Mesodermal cell (in vitro differentiated cells): ENCODE measurements around the gene DISC1.

Source experiments
- H3K27ac ChIP-seq: 2 replicates; pipeline ENCODE4 v1.7.0; 2013; ENCODE audit warnings: mild to moderate bottlenecking, low read depth, low read length, moderate library complexity; ENCODE audit not compliant: severe bottlenecking
- H3K36me3 ChIP-seq: 2 replicates; pipeline ENCODE4 v1.7.1; 2013; ENCODE audit warnings: mild to moderate bottlenecking, low read length, moderate library complexity; ENCODE audit not compliant: control insufficient read depth, insufficient read depth
- H3K4me1 ChIP-seq: one replicate; pipeline ENCODE4 v1.7.1; 2013; ENCODE audit warnings: mild to moderate bottlenecking, low read length; ENCODE audit not compliant: insufficient read depth, control insufficient read depth, poor library complexity, severe bottlenecking
- H3K4me3 ChIP-seq: 2 replicates; pipeline ENCODE4 v1.7.0; 2013; ENCODE audit warnings: low read length, control low read depth, mild to moderate bottlenecking; ENCODE audit not compliant: insufficient read depth, poor library complexity, severe bottlenecking; ENCODE audit errors: extremely low read depth
- H3K9me3 ChIP-seq: 2 replicates; pipeline ENCODE4 v1.7.1; 2013; ENCODE audit warnings: mild to moderate bottlenecking, low read length, moderate library complexity; ENCODE audit not compliant: control insufficient read depth
- WGBS, 2 experiments: methylation state at CpG; one replicate each; pipeline ENCODE4 v1.1.5; 2013; ENCODE audit warnings: missing lambda C conversion rate in 2 of 2; ENCODE audit not compliant: insufficient coverage in 2 of 2; 5-methylcytosine and 5-hydroxymethylcytosine counted together

Gene DISC1

DNA sequence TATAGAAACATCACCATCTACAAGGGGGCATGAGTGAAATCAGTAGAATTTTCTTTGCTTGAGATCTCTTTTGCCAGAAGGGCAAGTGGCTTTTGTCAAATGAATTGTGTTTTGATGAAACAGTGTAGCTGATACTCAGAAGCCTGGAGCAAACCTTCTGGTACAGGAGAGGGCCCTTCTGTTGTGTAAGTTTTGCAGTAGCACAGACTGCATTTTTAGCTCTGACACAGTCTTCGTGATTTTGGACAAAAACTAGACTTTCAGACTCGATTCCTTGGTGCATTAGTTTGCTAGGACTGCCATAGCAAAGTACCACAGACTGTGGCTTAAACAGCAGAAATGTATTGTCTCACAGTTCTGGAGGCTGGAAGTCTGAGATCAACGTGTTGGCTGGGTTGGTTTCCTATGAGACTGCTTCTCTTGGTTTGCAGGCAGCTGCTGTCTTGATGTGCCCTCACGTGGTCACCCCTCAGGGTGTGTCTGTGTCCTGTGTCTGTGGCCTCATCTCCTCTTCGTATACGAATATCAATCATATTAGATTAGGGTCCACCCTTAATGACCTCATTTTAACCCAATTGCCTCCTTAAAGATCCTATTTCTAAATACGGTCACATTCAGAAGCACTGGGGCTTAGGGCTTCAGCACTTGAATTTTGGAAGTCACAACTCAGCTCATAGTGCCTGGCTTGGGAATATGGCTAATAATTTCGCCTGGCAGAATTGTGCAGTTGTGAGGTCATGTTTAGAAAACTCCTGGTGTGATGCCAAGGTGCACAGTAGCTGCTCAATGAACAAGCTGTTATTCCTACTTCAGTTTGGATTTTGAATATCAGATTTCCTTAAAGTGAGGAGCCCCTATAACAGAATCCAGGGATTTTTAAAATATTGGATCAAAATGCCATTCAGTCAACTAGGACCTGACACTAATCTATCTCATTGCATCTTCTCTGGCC lies 21.2 kb upstream of the DISC1 start:
- H3K27ac ChIP-seq = no peak overlapping the region

DNA sequence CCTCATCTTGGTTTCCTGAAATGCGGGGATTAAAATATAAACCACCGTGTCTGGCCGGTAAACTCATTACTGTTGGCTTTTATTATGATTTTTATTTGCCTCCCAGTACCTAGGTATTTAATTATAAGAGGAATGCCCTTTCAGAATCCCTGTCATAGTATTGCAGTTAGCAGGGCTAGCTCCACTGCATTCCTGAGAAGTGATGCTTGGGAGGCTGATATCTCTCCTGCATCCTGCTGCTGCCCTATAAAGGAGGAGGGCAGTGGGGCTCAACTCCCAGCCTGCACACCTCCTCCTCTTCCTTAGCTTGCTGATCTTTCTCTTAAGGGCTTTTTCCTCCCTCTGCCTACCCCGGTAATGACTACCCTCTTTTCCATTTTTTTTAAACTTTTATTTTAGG lies 19.9 kb upstream of the DISC1 start:
- Histone ChIP-seq H3K4me3 (no peak overlapping the region), H3K27ac (no peak overlapping the region), H3K9me3 (no peaks in the 10 kb centered on the region), H3K4me1 (no peaks in the 10 kb centered on the region), H3K36me3 (no peaks in the 10 kb centered on the region)
- WGBS, 2 experiments = 75% methylated on average over 4 of the region's 4 CpGs; no CpG with 5 or more reads in 1 of the 2 experiments

More for the DNA sequence above, 21.2 kb upstream of the DISC1 start:
- WGBS, 2 experiments = 73 to 77% methylated on average over 7 to 8 of the region's 8 CpGs
- H3K9me3 ChIP-seq = no peaks in the 10 kb centered on the region
- H3K4me1 ChIP-seq = no peaks in the 10 kb centered on the region
- H3K36me3 ChIP-seq = no peaks in the 10 kb centered on the region
- no peak overlapping the region for H3K4me3 ChIP-seq

DNA sequence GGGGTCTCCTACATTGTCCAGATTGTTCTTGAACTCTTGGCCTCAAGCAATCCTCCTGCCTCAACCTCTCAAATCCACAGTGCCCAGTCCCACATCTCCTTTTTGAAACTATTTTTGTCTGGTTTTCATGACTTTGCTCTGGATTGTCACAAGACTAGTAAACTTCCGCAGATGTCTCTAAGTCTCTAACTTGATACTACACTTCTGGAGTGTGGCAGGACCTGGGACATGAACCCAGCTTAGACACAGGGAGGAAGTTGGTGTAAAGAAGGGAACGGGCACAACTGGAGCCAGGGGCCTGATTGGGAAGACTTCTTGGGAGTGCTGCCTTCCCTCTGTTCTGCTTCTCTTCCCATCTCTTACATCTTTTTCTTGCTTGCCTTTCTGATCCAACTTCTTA lies 16.2 kb upstream of the DISC1 start:
- Histone ChIP-seq H3K4me1 (no peaks in the 10 kb centered on the region), H3K27ac (no peak overlapping the region), H3K36me3 (no peaks in the 10 kb centered on the region), H3K9me3 (no peaks in the 10 kb centered on the region), H3K4me3 (no peak overlapping the region)
- no CpG with 5 or more reads among the region's 2 CpGs for WGBS, 2 experiments

DNA sequence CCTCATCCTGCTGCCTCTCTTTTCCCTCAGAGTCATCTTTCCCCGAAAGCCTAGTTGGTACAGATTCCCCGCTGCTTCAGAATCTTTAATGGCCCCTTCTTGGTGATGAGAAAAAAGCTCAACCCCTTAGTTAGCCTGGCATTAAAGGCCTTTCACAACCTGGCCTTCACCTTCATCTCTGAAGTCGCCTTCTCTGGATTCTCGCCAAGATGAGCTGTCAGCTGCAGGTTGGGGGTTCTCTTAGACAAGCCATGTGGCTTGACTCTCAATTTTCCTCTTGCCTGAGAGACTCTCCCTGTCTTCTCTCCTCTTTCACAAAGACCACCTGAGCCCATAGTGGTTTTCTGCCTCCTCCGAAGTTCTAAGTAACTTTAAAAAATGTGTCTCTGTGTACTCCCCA lies 15.5 kb upstream of the DISC1 start:
- Histone ChIP-seq H3K4me1 (no peaks in the 10 kb centered on the region), H3K4me3 (no peak overlapping the region), H3K36me3 (no peaks in the 10 kb centered on the region), H3K27ac (no peak overlapping the region), H3K9me3 (no peaks in the 10 kb centered on the region)
- WGBS, 2 experiments = 87 to 90% methylated on average over 4 of the region's 5 CpGs

DNA sequence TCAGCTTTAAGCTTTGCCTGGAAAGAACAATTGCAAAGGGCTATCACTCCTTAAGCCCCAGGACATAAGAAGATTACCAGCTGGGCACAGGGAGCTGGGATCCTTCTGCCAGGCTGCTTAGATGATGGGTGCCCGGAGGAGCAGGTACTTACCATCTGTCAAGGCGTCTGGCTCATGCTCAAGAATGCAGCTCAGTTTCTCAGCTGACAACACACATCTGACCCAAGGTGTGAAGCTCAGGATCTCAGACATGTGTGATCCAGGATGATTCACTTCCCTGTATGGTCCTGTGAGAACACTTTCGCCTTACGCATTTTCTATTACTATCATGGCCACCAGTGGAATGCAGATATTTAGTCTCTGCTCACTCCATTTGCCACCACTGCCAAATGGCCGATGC lies 14.7 kb upstream of the DISC1 start:
- WGBS, 2 experiments = 90 to 97% methylated on average over 4 to 5 of the region's 5 CpGs

DNA sequence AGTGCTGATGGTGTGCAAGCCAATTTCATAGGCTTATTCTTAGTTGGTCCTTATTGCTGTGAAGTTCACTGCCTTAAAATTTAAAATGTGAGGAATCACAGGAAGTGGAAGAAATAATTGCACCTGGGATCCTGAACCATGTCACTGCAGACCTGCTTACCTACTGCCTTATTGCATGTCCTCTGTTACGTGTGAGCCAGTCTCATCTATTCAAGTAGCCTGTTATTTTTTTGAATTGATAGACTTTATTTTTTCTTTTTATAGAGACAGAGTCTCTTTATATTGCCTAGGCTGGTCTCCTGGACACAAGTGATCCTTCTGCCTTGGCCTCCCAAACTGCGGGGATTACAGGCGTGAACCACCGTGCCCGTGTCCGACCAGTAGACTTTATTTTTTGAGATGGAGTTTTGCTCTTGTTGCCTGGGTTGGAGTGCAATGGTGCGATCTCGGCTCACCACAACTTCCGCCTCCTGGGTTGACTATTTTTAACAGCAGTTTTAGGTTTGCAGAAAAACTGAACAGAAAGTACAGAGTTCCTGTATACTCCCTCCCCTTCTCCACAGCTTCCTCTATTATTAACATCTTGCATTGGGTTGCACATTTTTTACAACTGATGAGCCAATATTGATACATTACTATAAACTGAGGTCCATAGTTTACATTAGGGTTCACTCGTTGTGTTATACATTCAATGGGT lies 14.0 kb upstream of the DISC1 start:
- Histone ChIP-seq H3K36me3 (no peaks in the 10 kb centered on the region), H3K27ac (no peak overlapping the region), H3K9me3 (no peaks in the 10 kb centered on the region), H3K4me1 (no peaks in the 10 kb centered on the region), H3K4me3 (no peak overlapping the region)
- 86 to 93% methylated on average over 8 to 9 of the region's 10 CpGs for WGBS, 2 experiments

More for the DNA sequence above, 14.7 kb upstream of the DISC1 start:
- Histone ChIP-seq H3K4me3 (no peak overlapping the region), H3K9me3 (no peaks in the 10 kb centered on the region), H3K27ac (no peak overlapping the region), H3K36me3 (no peaks in the 10 kb centered on the region), H3K4me1 (no peaks in the 10 kb centered on the region)

DNA sequence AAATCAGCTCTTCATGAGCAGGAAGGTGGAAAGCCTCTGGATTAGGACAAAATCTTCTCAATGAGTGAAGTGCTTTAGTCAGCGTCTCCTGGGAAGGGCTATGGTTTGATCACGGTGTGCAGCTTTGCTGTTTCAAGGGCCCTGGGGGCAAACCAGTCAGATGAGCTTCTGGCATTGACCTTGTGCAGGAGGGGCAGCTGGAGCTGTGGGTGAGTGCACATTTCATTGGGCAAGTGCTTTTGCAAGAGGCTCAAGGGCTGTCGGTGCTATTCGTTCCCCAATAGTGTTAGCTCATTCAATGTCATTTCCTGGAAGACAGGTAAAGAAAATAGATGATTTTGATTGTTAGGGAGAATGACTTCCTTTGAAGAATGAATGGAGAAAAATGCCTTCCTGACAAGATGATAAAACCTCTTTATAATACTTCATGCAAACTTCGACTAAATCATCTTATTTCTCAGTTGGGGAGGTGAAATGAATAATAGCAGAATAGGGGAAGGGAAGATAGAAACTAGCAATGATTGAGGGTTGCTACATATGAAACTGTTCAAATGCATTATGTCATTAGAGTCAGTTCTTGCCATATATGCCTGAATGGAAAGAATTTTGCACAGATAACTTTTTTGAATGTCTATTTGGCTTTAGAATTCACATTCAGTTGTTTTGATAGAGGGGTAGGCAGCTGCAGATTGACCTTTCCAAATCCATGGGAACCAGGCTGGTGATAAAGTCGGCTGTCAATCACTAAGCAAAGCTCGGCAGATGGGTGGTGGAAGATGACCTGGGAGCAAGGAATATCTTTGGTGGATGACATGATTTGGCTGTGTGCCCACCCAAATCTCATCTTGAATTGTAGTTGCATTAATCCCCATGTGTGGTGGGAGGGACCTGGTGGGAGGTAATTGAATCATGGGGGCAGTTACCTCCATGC lies 12.9 kb upstream of the DISC1 start:
- Histone ChIP-seq H3K4me3 (no peak overlapping the region), H3K36me3 (no peaks in the 10 kb centered on the region), H3K4me1 (no peaks in the 10 kb centered on the region), H3K9me3 (no peaks in the 10 kb centered on the region), H3K27ac (no peak overlapping the region)
- 90 to 91% methylated on average over 4 to 6 of the region's 7 CpGs for WGBS, 2 experiments

DNA sequence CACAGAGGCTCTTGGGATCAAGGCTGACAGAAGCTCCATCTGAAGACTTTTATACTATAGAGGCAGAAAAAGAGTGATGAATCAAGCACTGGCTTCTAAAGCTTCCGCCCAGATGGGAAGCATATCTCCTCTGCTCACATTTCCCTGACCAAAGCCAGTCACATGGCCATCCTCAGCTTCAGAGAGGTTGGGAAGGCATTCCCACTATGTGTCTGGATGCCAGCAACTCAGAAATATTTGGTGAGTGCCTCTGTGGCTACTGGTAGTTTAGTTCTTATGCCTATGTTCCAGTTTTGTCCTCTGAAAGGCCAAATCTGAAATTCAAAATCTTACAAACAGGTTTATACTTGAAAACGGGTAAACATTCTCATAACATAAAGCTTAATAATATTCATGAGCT lies 9.9 kb upstream of the DISC1 start:
- no peaks in the 10 kb centered on the region for H3K9me3 ChIP-seq
- H3K27ac ChIP-seq = no peak overlapping the region
- H3K36me3 ChIP-seq = no peaks in the 10 kb centered on the region
- 94% methylated on average over 2 of the region's 2 CpGs; no CpG with 5 or more reads in 1 of the 2 experiments for WGBS, 2 experiments
- H3K4me3 ChIP-seq = no peak overlapping the region
- no peaks in the 10 kb centered on the region for H3K4me1 ChIP-seq

DNA sequence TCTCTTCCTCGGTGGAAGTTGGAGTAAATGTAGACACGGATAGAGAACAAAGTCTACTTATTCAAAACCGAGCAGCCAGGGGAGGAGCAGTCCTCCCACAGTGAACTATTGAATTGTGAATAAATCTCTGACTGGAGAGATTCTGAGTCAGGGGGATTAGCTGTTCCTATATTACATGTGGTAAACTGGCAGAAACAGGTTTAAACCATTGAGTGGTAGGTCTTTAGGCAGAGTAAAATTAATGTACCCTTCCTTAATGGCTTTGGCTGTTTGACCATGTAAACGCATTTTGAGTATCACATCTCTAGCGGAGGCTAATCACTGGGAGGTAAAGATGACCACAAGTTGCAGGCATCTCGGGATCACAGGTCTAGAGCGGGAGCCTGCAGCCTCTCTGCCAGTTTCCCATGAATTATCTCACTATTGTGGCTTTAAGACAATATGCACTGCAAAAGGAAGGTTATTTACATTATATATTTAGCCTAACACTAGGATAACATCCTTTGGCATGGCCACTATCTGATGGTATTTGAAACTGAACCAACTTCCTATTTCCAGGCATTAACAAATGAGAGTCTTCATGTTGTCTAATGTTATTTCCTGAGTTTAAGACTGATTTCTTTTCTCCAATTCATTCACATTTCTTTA lies 7.9 kb upstream of the DISC1 start:
- no peaks in the 10 kb centered on the region for H3K36me3 ChIP-seq
- H3K27ac ChIP-seq = no peak overlapping the region
- no peaks in the 10 kb centered on the region for H3K9me3 ChIP-seq
- no peaks in the 10 kb centered on the region for H3K4me1 ChIP-seq
- no peak overlapping the region for H3K4me3 ChIP-seq
- WGBS, 2 experiments = 71 to 77% methylated on average over 6 of the region's 7 CpGs

DNA sequence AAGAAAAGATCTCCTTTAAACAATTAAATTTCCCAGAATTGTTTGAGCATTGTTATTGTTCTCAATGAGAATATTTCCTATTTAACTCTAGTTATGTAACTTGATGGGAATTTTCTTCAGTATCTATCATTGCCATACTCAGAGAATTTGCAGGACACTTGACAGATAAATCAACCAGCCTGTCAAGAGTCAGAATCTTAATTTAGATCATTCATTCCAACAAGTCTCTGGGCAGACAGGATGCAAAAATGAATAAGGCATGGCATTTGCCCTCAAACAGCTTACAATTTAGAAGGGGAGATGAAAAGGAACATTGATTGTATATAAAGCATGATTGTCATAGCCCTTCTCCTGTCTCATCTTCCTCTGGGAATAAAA lies 7.3 kb upstream of the DISC1 start:
- Histone ChIP-seq H3K9me3 (no peaks in the 10 kb centered on the region), H3K36me3 (no peaks in the 10 kb centered on the region), H3K4me3 (no peak overlapping the region), H3K27ac (no peak overlapping the region), H3K4me1 (no peaks in the 10 kb centered on the region)
